SHP77 (cell line): ENCODE data around the gene CYB561D2.
"Not testable (repeated sequence)": the region's sequence is repeated elsewhere in the genome, so short reads cannot be mapped to it uniquely, and the experiment has no call there.

Experiments
- DNase-seq, 2 experiments: peaks; one replicate each; lab custom pipeline; 2025; lab: John Stamatoyannopoulos, UW

CYB561D2 gene

GRCh38 chr3:50350527-50351322, at the start of gene CYB561D2, which contains the start of gene NPRL2:
TSS of gene CYB561D2 (plus strand) at chr3:50350862. CDS start at chr3:50351434, 572 bp downstream.
TSS of gene NPRL2 (minus strand) at chr3:50350775. CDS start at chr3:50350652, 123 bp downstream.
- peak; percentile 89 to 92 for DNase-seq

GRCh38 chr3:50302095-50303012, 48.3 kb upstream of the CYB561D2 start:
- DNase-seq: no peak

- DNase-seq: no peak
Measured at GRCh38 chr3:50303013-50303815, 47.4 kb upstream of the CYB561D2 start, which contains the start of gene HYAL1. TSS of gene HYAL1 (minus strand) at chr3:50303574. CDS start at chr3:50302956, 618 bp downstream.

GRCh38 chr3:50304601-50305000, 46.1 kb upstream of the CYB561D2 start:
- no peak for DNase-seq

- not testable (repeated sequence) for DNase-seq
Measured at GRCh38 chr3:50312041-50312440, 38.6 kb upstream of the CYB561D2 start.

- no peak for DNase-seq
Measured at GRCh38 chr3:50314342-50314741, 36.3 kb upstream of the CYB561D2 start.

GRCh38 chr3:50314816-50315215, 35.8 kb upstream of the CYB561D2 start:
- DNase-seq: no peak

GRCh38 chr3:50316657-50317242, 33.9 kb upstream of the CYB561D2 start:
- no peak for DNase-seq

GRCh38 chr3:50317300-50317699, 33.4 kb upstream of the CYB561D2 start:
- DNase-seq: no peak

- DNase-seq: no peak
Measured at GRCh38 chr3:50318163-50318562, 32.5 kb upstream of the CYB561D2 start.

- no peak for DNase-seq
Measured at GRCh38 chr3:50318615-50319014, 32.0 kb upstream of the CYB561D2 start.

GRCh38 chr3:50319181-50319893, 31.3 kb upstream of the CYB561D2 start:
- no peak for DNase-seq

- no peak for DNase-seq
Measured at GRCh38 chr3:50319894-50320625, 30.6 kb upstream of the CYB561D2 start.

- DNase-seq: peak; percentile 62 to 72
Measured at GRCh38 chr3:50320853-50321335, 29.8 kb upstream of the CYB561D2 start.

- peak; percentile 79 to 88 for DNase-seq
Measured at GRCh38 chr3:50321336-50322114, 29.1 kb upstream of the CYB561D2 start.

GRCh38 chr3:50322115-50322385, 28.6 kb upstream of the CYB561D2 start:
- DNase-seq: no peak

- peak; percentile 54 to 74 for DNase-seq
Measured at GRCh38 chr3:50322386-50323091, 28.1 kb upstream of the CYB561D2 start, which contains the start of gene HYAL2. TSS of gene HYAL2 (minus strand) at chr3:50322745. CDS start at chr3:50320489, 2,256 bp downstream.

GRCh38 chr3:50323092-50323600, 27.5 kb upstream of the CYB561D2 start:
- DNase-seq: peak; percentile 37 to 51
